ENCODE measurements around the gene SRRM4.

The SRRM4 gene

DNA sequence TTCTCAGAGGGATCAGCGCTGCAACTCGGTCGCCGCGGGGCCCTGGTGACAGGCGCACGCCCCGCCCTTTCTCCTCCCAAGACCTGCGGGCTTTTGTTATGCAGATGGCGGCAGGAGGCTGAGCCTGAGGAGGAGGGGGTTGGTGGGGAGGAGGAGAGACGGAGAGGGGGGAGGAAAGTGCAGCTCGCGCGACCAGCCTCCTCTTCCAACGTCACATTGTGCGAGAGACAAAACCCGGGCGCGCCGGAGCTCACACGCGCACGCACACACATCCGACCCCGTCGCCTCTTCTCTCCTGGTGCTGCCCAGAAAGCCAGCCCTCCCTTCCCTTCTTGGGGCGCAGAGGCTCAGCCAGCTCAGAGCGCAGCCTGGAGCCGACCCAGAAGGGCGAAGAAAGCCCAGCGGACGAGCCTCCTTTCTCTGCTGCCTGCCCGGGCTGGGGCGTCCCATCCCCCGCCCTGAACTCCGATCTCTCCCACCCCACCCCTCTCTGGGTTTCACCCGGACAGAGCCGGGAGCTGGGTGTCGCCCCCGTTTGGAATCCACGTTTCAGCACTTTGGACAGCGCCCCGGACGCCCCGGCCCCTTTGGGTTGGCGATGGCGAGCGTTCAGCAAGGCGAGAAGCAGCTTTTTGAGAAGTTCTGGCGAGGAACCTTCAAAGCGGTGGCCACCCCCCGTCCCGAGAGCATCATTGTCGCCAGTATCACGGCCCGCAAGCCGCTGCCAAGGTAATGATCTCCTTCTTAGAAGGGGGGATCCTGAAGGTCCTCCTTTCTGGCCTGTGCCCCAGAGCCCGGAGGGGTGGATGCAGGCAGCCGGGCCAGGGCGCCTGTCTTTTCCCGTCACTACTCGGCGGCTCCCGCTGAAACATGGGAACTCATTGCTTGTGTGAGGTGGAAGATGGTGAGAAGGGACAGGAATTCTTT, at the start of gene SRRM4:
Gene SRRM4 (plus strand): TSS at position 257 of the 927 bp plus-strand sequence. CDS start 342 bp downstream, at position 599.
- H3K4me3 ChIP-seq (ENCODE audit: low read depth in 1 of 2, low read length in 2 of 2) = no peak within 1 kb of the TSS
- no peak within 1 kb of the TSS for H3K9ac ChIP-seq (ENCODE audit: low read depth in 1 of 2, low read length in 2 of 2)
- no peaks in the 10 kb centered on the region for H3K4me1 ChIP-seq (ENCODE audit: control insufficient read depth in 1 of 2, insufficient read depth in 2 of 2, low read length in 2 of 2)
- peaks cover 11 to 28% of the 10 kb centered on the region in 2 donors for H3K27me3 ChIP-seq (ENCODE audit: control insufficient read depth in 1 of 2, insufficient read depth in 2 of 2, low read length in 2 of 2)
- no peaks in the 10 kb centered on the region for H3K9me3 ChIP-seq (ENCODE audit: control insufficient read depth in 1 of 2, low read length in 2 of 2)
- H3K36me3 ChIP-seq (ENCODE audit: control insufficient read depth in 1 of 2, insufficient read depth in 2 of 2, low read length in 2 of 2) = no peaks in the 10 kb centered on the region
- no peak within 1 kb of the TSS for H3K27ac ChIP-seq (ENCODE audit: low read depth, low read length)

DNA sequence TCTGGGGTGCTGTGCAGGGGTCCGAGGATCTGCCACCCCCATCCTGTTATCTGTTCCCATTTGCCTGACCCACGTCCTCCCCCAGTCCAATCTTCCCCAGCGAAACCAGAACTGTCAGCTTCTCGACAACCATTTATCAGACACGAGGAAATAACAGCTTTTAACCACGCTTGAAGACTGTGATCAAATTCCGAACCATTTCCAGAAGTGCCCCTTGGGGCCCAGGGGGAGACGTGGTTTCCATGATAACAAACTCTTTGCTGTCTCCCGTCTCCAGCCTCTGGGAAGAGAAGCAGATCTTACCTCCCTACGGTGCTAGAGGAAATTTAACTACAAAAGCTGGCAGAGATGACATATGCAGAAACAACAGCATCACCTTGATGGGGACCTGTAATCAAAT, 35.1 kb upstream of the SRRM4 start:
- H3K36me3 ChIP-seq (ENCODE audit: control insufficient read depth in 1 of 2, insufficient read depth in 2 of 2, low read length in 2 of 2) = no peaks in the 10 kb centered on the region
- no peaks in the 10 kb centered on the region for H3K9me3 ChIP-seq (ENCODE audit: control insufficient read depth in 1 of 2, low read length in 2 of 2)
- no peak overlapping the region for H3K9ac ChIP-seq (ENCODE audit: low read depth in 1 of 2, low read length in 2 of 2)
- H3K4me1 ChIP-seq (ENCODE audit: control insufficient read depth in 1 of 2, insufficient read depth in 2 of 2, low read length in 2 of 2) = no peaks in the 10 kb centered on the region
- no peaks in the 10 kb centered on the region for H3K27me3 ChIP-seq (ENCODE audit: control insufficient read depth in 1 of 2, insufficient read depth in 2 of 2, low read length in 2 of 2)
- H3K27ac ChIP-seq (ENCODE audit: low read depth, low read length) = no peak overlapping the region
- no peak overlapping the region for H3K4me3 ChIP-seq (ENCODE audit: low read depth in 1 of 2, low read length in 2 of 2)

DNA sequence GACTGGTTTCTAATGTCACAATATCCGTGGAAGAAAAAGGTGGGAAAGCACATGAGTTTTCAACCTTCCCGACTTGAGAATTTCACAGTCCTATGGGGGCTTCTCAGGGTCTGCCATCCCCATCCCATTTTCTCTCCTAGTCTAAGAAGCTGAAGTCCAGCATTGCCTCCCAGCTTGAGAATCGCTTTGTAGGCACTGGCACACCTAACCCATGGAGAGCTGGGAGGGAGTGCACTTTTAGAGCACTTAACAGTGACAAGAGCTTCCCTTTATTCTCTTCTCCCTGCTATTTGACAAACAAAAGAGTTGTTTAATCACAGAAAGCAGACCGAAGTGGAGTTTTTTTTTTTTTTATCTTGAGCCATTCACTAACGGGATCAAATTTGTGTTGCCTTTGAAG, 22.8 kb upstream of the SRRM4 start:
- no peaks in the 10 kb centered on the region for H3K36me3 ChIP-seq (ENCODE audit: control insufficient read depth in 1 of 2, insufficient read depth in 2 of 2, low read length in 2 of 2)
- H3K27ac ChIP-seq (ENCODE audit: low read depth, low read length) = no peak overlapping the region
- no peak overlapping the region for H3K4me3 ChIP-seq (ENCODE audit: low read depth in 1 of 2, low read length in 2 of 2)
- no peak overlapping the region for H3K9ac ChIP-seq (ENCODE audit: low read depth in 1 of 2, low read length in 2 of 2)
- peaks cover 0 to 3% of the 10 kb centered on the region in 2 donors for H3K27me3 ChIP-seq (ENCODE audit: control insufficient read depth in 1 of 2, insufficient read depth in 2 of 2, low read length in 2 of 2)
- no peaks in the 10 kb centered on the region for H3K9me3 ChIP-seq (ENCODE audit: control insufficient read depth in 1 of 2, low read length in 2 of 2)
- no peaks in the 10 kb centered on the region for H3K4me1 ChIP-seq (ENCODE audit: control insufficient read depth in 1 of 2, insufficient read depth in 2 of 2, low read length in 2 of 2)

DNA sequence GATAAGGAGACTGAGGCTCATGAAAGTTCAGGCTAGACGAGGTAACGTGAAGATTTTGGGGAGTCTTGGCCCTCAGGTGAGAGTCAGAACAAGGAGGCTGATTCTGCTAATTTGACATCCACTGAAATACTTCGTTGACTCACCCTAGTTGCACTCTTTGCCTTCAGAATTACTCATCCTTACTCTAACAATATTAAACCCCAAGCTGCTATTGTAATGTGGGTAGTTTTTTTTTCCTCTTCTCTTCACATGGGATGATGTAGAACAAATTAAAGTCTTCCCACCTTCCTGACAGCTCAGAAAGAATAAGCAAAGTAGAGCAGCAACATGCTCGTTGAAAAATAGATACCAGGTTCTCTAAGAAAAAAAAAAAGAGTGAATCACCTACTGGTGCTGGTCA, 22.0 kb upstream of the SRRM4 start:
- no peak overlapping the region for H3K27ac ChIP-seq (ENCODE audit: low read depth, low read length)
- peaks cover 0 to 3% of the 10 kb centered on the region in 2 donors for H3K27me3 ChIP-seq (ENCODE audit: control insufficient read depth in 1 of 2, insufficient read depth in 2 of 2, low read length in 2 of 2)
- H3K36me3 ChIP-seq (ENCODE audit: control insufficient read depth in 1 of 2, insufficient read depth in 2 of 2, low read length in 2 of 2) = no peaks in the 10 kb centered on the region
- H3K9me3 ChIP-seq (ENCODE audit: control insufficient read depth in 1 of 2, low read length in 2 of 2) = no peaks in the 10 kb centered on the region
- H3K9ac ChIP-seq (ENCODE audit: low read depth in 1 of 2, low read length in 2 of 2) = no peak overlapping the region
- H3K4me3 ChIP-seq (ENCODE audit: low read depth in 1 of 2, low read length in 2 of 2) = no peak overlapping the region
- no peaks in the 10 kb centered on the region for H3K4me1 ChIP-seq (ENCODE audit: control insufficient read depth in 1 of 2, insufficient read depth in 2 of 2, low read length in 2 of 2)

- Histone ChIP-seq H3K27ac (ENCODE audit: low read depth, low read length) (no peak overlapping the region), H3K36me3 (ENCODE audit: control insufficient read depth in 1 of 2, insufficient read depth in 2 of 2, low read length in 2 of 2) (no peaks in the 10 kb centered on the region), H3K4me3 (ENCODE audit: low read depth in 1 of 2, low read length in 2 of 2) (no peak overlapping the region), H3K9me3 (ENCODE audit: control insufficient read depth in 1 of 2, low read length in 2 of 2) (no peaks in the 10 kb centered on the region), H3K4me1 (ENCODE audit: control insufficient read depth in 1 of 2, insufficient read depth in 2 of 2, low read length in 2 of 2) (no peaks in the 10 kb centered on the region), H3K9ac (ENCODE audit: low read depth in 1 of 2, low read length in 2 of 2) (no peak overlapping the region), H3K27me3 (ENCODE audit: control insufficient read depth in 1 of 2, insufficient read depth in 2 of 2, low read length in 2 of 2) (peaks cover 0 to 3% of the 10 kb centered on the region in 2 donors)
Measured at GRCh38 chr12:118959985-118960560, 21.3 kb upstream of the SRRM4 start.

DNA sequence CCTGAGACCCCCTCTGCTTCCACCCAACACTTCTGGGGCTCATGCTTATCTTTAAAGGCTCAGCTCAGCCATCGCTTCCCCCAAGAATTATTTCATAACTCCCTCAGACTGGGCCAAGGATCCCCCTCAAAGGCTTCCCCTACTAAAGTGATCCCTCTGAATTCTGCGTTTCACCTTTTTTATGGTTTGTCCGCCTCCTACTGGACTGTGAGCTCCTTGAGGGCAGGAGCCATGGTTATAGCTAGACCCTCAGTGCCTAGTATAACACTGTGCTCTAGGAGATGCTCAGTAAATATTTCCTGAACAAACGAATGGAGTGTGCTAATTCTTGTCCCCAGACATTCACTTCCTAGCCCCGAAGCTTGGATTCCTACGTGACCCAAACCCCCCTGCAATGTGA, 20.5 kb upstream of the SRRM4 start:
- no peak overlapping the region for H3K9ac ChIP-seq (ENCODE audit: low read depth in 1 of 2, low read length in 2 of 2)
- no peaks in the 10 kb centered on the region for H3K9me3 ChIP-seq (ENCODE audit: control insufficient read depth in 1 of 2, low read length in 2 of 2)
- no peaks in the 10 kb centered on the region for H3K4me1 ChIP-seq (ENCODE audit: control insufficient read depth in 1 of 2, insufficient read depth in 2 of 2, low read length in 2 of 2)
- peaks cover 0 to 3% of the 10 kb centered on the region in 2 donors for H3K27me3 ChIP-seq (ENCODE audit: control insufficient read depth in 1 of 2, insufficient read depth in 2 of 2, low read length in 2 of 2)
- H3K27ac ChIP-seq (ENCODE audit: low read depth, low read length) = no peak overlapping the region
- no peaks in the 10 kb centered on the region for H3K36me3 ChIP-seq (ENCODE audit: control insufficient read depth in 1 of 2, insufficient read depth in 2 of 2, low read length in 2 of 2)
- no peak overlapping the region for H3K4me3 ChIP-seq (ENCODE audit: low read depth in 1 of 2, low read length in 2 of 2)

GRCh38 chr12:118964988-118965387, 16.4 kb upstream of the SRRM4 start:
- Histone ChIP-seq H3K27me3 (ENCODE audit: control insufficient read depth in 1 of 2, insufficient read depth in 2 of 2, low read length in 2 of 2) (no peaks in the 10 kb centered on the region), H3K9ac (ENCODE audit: low read depth in 1 of 2, low read length in 2 of 2) (no peak overlapping the region), H3K36me3 (ENCODE audit: control insufficient read depth in 1 of 2, insufficient read depth in 2 of 2, low read length in 2 of 2) (no peaks in the 10 kb centered on the region), H3K27ac (ENCODE audit: low read depth, low read length) (no peak overlapping the region), H3K4me3 (ENCODE audit: low read depth in 1 of 2, low read length in 2 of 2) (no peak overlapping the region), H3K4me1 (ENCODE audit: control insufficient read depth in 1 of 2, insufficient read depth in 2 of 2, low read length in 2 of 2) (no peaks in the 10 kb centered on the region), H3K9me3 (ENCODE audit: control insufficient read depth in 1 of 2, low read length in 2 of 2) (no peaks in the 10 kb centered on the region)

DNA sequence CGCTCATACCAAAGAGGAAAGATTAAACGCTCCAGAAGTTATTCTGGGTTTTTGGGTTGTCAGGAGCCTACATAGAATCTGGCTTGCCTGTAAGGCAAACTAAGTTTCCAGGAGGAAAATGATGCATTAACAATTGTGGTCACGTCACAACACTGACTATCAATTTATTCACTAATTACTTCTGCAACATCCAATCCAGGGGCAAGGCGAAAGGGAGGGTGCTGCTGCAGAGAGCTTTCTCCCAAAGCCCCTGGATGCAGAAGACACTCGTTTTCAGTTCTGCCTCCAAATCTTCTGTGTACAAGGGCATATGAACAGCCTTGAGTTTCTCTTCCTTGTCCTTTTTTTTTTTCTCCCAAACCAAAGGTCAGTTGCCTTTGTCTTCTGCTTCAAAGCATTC, 10.5 kb upstream of the SRRM4 start:
- no peak overlapping the region for H3K27ac ChIP-seq (ENCODE audit: low read depth, low read length)
- no peaks in the 10 kb centered on the region for H3K4me1 ChIP-seq (ENCODE audit: control insufficient read depth in 1 of 2, insufficient read depth in 2 of 2, low read length in 2 of 2)
- H3K9me3 ChIP-seq (ENCODE audit: control insufficient read depth in 1 of 2, low read length in 2 of 2) = no peaks in the 10 kb centered on the region
- no peaks in the 10 kb centered on the region for H3K36me3 ChIP-seq (ENCODE audit: control insufficient read depth in 1 of 2, insufficient read depth in 2 of 2, low read length in 2 of 2)
- no peak overlapping the region for H3K4me3 ChIP-seq (ENCODE audit: low read depth in 1 of 2, low read length in 2 of 2)
- no peaks in the 10 kb centered on the region for H3K27me3 ChIP-seq (ENCODE audit: control insufficient read depth in 1 of 2, insufficient read depth in 2 of 2, low read length in 2 of 2)
- H3K9ac ChIP-seq (ENCODE audit: low read depth in 1 of 2, low read length in 2 of 2) = no peak overlapping the region

GRCh38 chr12:118972982-118973381, 8.4 kb upstream of the SRRM4 start:
- no peak overlapping the region for H3K9ac ChIP-seq (ENCODE audit: low read depth in 1 of 2, low read length in 2 of 2)
- no peaks in the 10 kb centered on the region for H3K4me1 ChIP-seq (ENCODE audit: control insufficient read depth in 1 of 2, insufficient read depth in 2 of 2, low read length in 2 of 2)
- no peaks in the 10 kb centered on the region for H3K9me3 ChIP-seq (ENCODE audit: control insufficient read depth in 1 of 2, low read length in 2 of 2)
- H3K27ac ChIP-seq (ENCODE audit: low read depth, low read length) = no peak overlapping the region
- no peak overlapping the region for H3K4me3 ChIP-seq (ENCODE audit: low read depth in 1 of 2, low read length in 2 of 2)
- no peaks in the 10 kb centered on the region for H3K27me3 ChIP-seq (ENCODE audit: control insufficient read depth in 1 of 2, insufficient read depth in 2 of 2, low read length in 2 of 2)
- H3K36me3 ChIP-seq (ENCODE audit: control insufficient read depth in 1 of 2, insufficient read depth in 2 of 2, low read length in 2 of 2) = no peaks in the 10 kb centered on the region

DNA sequence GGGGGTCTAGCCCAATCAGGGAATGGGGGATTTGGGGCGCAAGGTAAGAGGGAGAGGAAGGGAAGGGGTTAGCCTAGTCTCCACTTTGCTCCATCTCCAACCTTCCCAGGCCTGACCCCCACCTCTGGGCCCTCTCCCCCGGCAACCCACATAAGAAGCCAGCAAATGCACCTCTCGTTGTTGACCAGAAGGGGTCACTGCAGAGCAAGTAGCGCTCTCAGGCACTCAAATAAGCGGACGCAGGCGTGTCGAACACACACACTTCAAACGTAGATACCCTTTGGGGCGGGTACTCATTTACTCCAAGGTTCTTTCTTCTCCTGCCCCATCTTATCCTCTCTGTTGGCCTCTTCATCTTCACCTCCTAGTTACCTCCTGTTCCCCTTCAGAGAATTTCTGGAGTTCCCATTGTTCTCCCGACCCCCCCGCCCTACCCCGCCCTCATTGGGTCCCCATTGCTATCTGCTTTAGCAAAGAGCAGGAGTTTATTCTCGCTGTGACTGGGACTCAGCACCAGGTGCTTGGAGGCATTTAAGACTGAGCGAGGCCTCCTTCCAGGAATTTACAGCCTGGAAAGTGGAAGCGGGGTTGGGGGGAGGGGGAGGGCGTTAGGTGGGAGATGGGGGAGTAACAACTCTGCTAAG, 1.5 kb upstream of the SRRM4 start:
- H3K9ac ChIP-seq (ENCODE audit: low read depth in 1 of 2, low read length in 2 of 2) = no peak overlapping the region
- no peak overlapping the region for H3K27ac ChIP-seq (ENCODE audit: low read depth, low read length)
- H3K4me3 ChIP-seq (ENCODE audit: low read depth in 1 of 2, low read length in 2 of 2) = no peak overlapping the region
- peaks cover 11 to 28% of the 10 kb centered on the region in 2 donors for H3K27me3 ChIP-seq (ENCODE audit: control insufficient read depth in 1 of 2, insufficient read depth in 2 of 2, low read length in 2 of 2)
- no peaks in the 10 kb centered on the region for H3K4me1 ChIP-seq (ENCODE audit: control insufficient read depth in 1 of 2, insufficient read depth in 2 of 2, low read length in 2 of 2)
- no peaks in the 10 kb centered on the region for H3K36me3 ChIP-seq (ENCODE audit: control insufficient read depth in 1 of 2, insufficient read depth in 2 of 2, low read length in 2 of 2)
- no peaks in the 10 kb centered on the region for H3K9me3 ChIP-seq (ENCODE audit: control insufficient read depth in 1 of 2, low read length in 2 of 2)
